ENCODE measurements around the gene MYCBP.

The MYCBP gene

GRCh38 chr1:38827318-38827717 lies 45.8 kb downstream of the MYCBP start:
- DNase-seq (ENCODE audit: extremely low spot score), result no peak
- POLR2A ChIA-PET, result no interaction called here
- CTCF ChIA-PET, result interaction anchor here (1.0 to 1.5 kb wide), 5 partner anchors 8 to 800 kb away, joined by 3 to 5 read pairs (median 4); no protein-coding TSS in a partner anchor
- TF ChIP-seq CTCF (IDR thresholded peaks at IDR 0.05; ENCODE audit: control extremely low read depth, extremely low read depth, low read depth, missing control alignments), result no peak

GRCh38 chr1:38826886-38827285 lies 46.3 kb downstream of the MYCBP start:
- ChIA-PET CTCF (interaction anchor here (1.0 to 1.5 kb wide), 5 partner anchors 8 to 800 kb away, joined by 3 to 5 read pairs (median 4); no protein-coding TSS in a partner anchor), POLR2A (no interaction called here)
- TF ChIP-seq CTCF (IDR thresholded peaks at IDR 0.05; ENCODE audit: control extremely low read depth, extremely low read depth, low read depth, missing control alignments), result no peak
- no peak for DNase-seq (ENCODE audit: extremely low spot score)

DNA sequence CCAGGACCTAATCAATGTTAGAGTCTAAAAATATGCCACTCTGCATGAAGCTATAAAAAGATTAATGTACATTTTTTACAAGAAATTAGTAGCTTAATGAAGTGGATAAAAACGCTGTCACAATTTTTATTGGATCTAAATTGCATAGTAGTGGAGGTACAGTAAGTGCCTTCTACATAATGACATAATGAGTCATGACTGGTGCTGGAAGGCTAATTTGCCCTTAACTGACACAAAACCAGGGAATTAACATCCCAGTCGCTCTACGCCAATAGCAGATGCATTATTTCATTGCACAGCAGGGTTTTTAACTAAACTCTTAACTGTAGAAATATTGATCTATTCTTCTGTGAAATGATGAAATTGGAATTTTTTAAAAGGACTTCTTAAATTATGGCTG lies 46.9 kb downstream of the MYCBP start:
- TF ChIP-seq CTCF (IDR thresholded peaks at IDR 0.05; ENCODE audit: control extremely low read depth, extremely low read depth, low read depth, missing control alignments), result no peak
- ChIA-PET POLR2A (no interaction called here), CTCF (interaction anchor here (1.0 to 2.6 kb wide), 4 partner anchors 7 to 799 kb away, joined by 3 to 10 read pairs (median 4); no protein-coding TSS in a partner anchor)
- no peak for DNase-seq (ENCODE audit: extremely low spot score)

DNA sequence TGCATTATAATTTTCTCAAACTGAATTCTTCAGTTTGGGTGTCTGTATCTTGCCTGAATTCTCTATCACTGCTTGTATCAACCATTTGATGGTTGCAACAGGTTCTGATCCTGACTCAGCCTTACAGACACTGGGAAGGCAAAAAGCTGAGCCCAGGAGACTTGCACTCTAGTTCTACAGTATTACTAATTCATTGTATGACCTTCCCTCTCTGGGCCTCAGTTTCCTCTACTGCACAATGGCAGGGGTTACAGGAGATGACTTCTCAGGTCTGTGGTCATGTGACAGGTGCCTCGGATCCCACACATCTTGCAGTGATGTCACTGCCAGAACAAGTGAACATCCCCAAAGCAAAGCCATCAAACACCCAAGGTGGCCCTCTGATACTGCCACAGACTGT lies 52.3 kb downstream of the MYCBP start:
- DNase-seq (ENCODE audit: extremely low spot score), result no peak
- TF ChIP-seq CTCF (IDR thresholded peaks at IDR 0.05; ENCODE audit: control extremely low read depth, extremely low read depth, low read depth, missing control alignments), result no peak
- ChIA-PET POLR2A (no interaction called here), CTCF (interaction anchor here (1.8 to 4.0 kb wide), 2 partner anchors 11 to 14 kb away, joined by 7 to 22 read pairs; no protein-coding TSS in a partner anchor)

DNA sequence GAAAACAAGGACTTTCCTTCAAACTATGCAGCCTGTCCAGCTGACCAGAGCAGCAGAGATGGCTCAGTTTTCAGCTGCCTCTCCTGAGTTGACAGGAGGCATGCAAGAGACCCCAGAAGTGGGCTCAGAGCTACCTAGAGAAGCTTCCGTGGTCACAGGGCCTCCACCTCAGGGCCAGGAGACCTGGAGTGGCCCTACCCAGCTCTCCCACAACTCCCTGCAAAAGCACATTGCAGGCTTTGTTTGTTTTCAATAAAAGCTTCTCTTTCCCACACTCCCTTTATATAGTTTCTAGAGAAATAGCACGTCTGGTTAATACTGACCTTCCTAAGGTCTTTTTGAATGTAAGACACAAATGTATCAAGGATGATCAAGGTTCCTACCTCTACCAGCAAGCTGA lies 53.6 kb downstream of the MYCBP start:
- no peak for DNase-seq (ENCODE audit: extremely low spot score)
- ChIA-PET POLR2A (no interaction called here), CTCF (interaction anchor here (0.6 to 4.0 kb wide), 14 partner anchors 7 to 792 kb away, joined by 3 to 22 read pairs (median 4); no protein-coding TSS in a partner anchor)

DNA sequence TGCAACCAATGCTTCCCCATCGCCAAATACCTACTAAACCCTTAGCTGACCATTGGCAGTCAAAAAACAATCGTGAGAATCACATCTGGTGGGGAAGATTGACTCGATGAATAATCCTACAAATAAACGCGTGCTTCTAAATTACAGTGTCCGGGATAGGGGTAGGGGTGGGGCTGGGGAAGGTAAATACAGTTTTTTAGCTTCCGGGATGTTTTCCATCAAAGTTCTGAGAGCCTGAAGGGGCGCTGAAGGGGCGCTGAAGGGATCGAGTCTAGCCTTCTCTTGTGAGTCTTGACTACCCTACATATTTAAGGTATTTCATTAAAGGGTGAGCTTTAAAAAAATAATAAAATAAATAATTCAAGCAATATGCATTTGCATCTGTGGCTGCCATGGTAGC lies 54.1 kb downstream of the MYCBP start:
- TF ChIP-seq CTCF (IDR thresholded peaks at IDR 0.05; ENCODE audit: control extremely low read depth, extremely low read depth, low read depth, missing control alignments), result no peak
- ChIA-PET POLR2A (no interaction called here), CTCF (interaction anchor here (0.6 to 4.0 kb wide), 19 partner anchors 8 to 795 kb away, joined by 3 to 22 read pairs (median 4); no protein-coding TSS in a partner anchor)
- no peak for DNase-seq (ENCODE audit: extremely low spot score)

More for the DNA sequence above, 53.6 kb downstream of the MYCBP start:
- TF ChIP-seq CTCF (IDR thresholded peaks at IDR 0.05; ENCODE audit: control extremely low read depth, extremely low read depth, low read depth, missing control alignments), result no peak

Measured in GM10248 (cell line).